HCT116 (cell line): ENCODE results near the gene FAT1. TPM values are rescaled to one million over a fixed set of nuclear protein-coding genes. Genes with fewer than 3 reads are reported as not detected.

Experiments used
- ATAC-seq: fragments of 200-7000 bp; cut with Tn5 transposase; 2 replicates; pipeline ENCODE4 v1.9.1; 2020; ENCODE audit warnings: mild to moderate bottlenecking, moderate library complexity
- BruUV-seq: library from RNA; stranded (reverse); fragments of 400-500 nt; replicated peaks from 2 replicates; lab custom pipeline; 2021; lab: Mats Ljungman, UMichigan
- CTCF ChIA-PET: fragments of 300-600 bp; sonication (Branson Sonifier 250); formaldehyde crosslinking; loops from one replicate; lab custom pipeline; 2021; ENCODE audit warnings: antibody characterized with exemption; lab: Charles Lee
- POLR2A ChIA-PET: fragments of 300-600, 350-600 bp; sonication (Branson Sonifier 250); formaldehyde crosslinking; loops from one replicate; lab custom pipeline; 2021; ENCODE audit warnings: antibody characterized with exemption; lab: Charles Lee
- RAD21 ChIA-PET, 2 experiments: fragments of 300-600 bp; sonication (Branson Sonifier 250); formaldehyde crosslinking; loops; one replicate each; lab custom pipeline; 2023; ENCODE audit warnings: low total read pairs in 2 of 2; ENCODE audit not compliant: uncharacterized antibody in 2 of 2, unreplicated experiment in 2 of 2, low non-redundant PET in 1 of 2; lab: Charles Lee
- DNase-seq: peaks from one replicate; pipeline ENCODE4 v3.0.0-alpha.2; 2010; ENCODE audit warnings: low read depth, low spot score
- H2AFZ ChIP-seq: fragments of 200-600 bp; shearing (Covaris generic), sonication (generic); 2 replicates; pipeline ENCODE4 v1.6.1; 2017; ENCODE audit warnings: low read depth, mixed run types, mixed read lengths, antibody characterized with exemption, low read length; ENCODE audit not compliant: poor library complexity, severe bottlenecking
- H3K27ac ChIP-seq: 2 replicates; pipeline ENCODE4 v1.5.1; 2012; ENCODE audit warnings: low read depth, low read length
- H3K27me3 ChIP-seq: fragments of 200-600 bp; sonication (generic); 2 replicates; pipeline ENCODE4 v1.6.1; 2016; ENCODE audit warnings: mixed run types, low read length, mixed read lengths; ENCODE audit not compliant: insufficient read depth
- H3K36me3 ChIP-seq, 2 experiments: fragments of 200-500 bp in 1 of 2; fragments of 200-600 bp in 1 of 2; sonication (Bioruptor generic) in 1 of 2; sonication (generic) in 1 of 2; 2 replicates each; pipeline versions ENCODE4 v1.5.1 to v1.6.1; 2014 to 2016; ENCODE audit warnings: low read length in 2 of 2, inconsistent platforms in 1 of 2, mixed read lengths in 1 of 2, mixed run types in 1 of 2; ENCODE audit not compliant: insufficient read depth in 2 of 2, control insufficient read depth in 1 of 2
- H3K4me1 ChIP-seq, 2 experiments: fragments of 200-600 bp in 1 of 2; sonication (generic) in 1 of 2; 2 replicates each; pipeline versions ENCODE4 v1.5.1 to v1.6.1; 2012 to 2017; ENCODE audit warnings: low read length in 2 of 2, inconsistent platforms in 1 of 2, mild to moderate bottlenecking in 1 of 2, mixed read lengths in 1 of 2, mixed run types in 1 of 2, moderate library complexity in 1 of 2; ENCODE audit not compliant: insufficient read depth in 2 of 2, control insufficient read depth in 1 of 2
- H3K4me2 ChIP-seq: fragments of 200-600 bp; sonication (generic); 2 replicates; pipeline ENCODE4 v1.6.1; 2017; ENCODE audit warnings: mixed run types, low read length, mixed read lengths
- H3K4me3 ChIP-seq, 2 experiments: fragments of 200-600 bp in 1 of 2; sonication (generic) in 1 of 2; replicated peaks in 1 of 2; 2 replicates each; pipeline ENCODE4 v1.5.1; 2011 to 2016; ENCODE audit warnings: low read length in 2 of 2, control low read depth in 1 of 2, low read depth in 1 of 2, mild to moderate bottlenecking in 1 of 2, mixed read lengths in 1 of 2, mixed run types in 1 of 2
- H3K79me2 ChIP-seq: fragments of 200-600 bp; sonication (generic); 2 replicates; pipeline ENCODE4 v1.6.1; 2017; ENCODE audit warnings: mild to moderate bottlenecking, mixed run types, low read length, moderate library complexity, mixed read lengths; ENCODE audit not compliant: insufficient read depth
- H3K9ac ChIP-seq: fragments of 200-600 bp; sonication (generic); 2 replicates; pipeline ENCODE4 v1.6.1; 2016; ENCODE audit warnings: low read length, mixed read lengths
- H3K9me2 ChIP-seq: fragments of 200-600 bp; sonication (generic), shearing (Covaris generic); 2 replicates; pipeline ENCODE4 v1.6.1; 2017; ENCODE audit warnings: mixed run types, mild to moderate bottlenecking, moderate library complexity; ENCODE audit not compliant: insufficient read depth
- H3K9me3 ChIP-seq, 2 experiments: fragments of 200-500 bp in 1 of 2; fragments of 200-600 bp in 1 of 2; sonication (Bioruptor generic) in 1 of 2; sonication (generic) in 1 of 2; 2 replicates each; pipeline ENCODE4 v1.6.1; 2014 to 2017; ENCODE audit warnings: low read length in 2 of 2, mixed read lengths in 2 of 2, inconsistent platforms in 1 of 2, low read depth in 1 of 2, mild to moderate bottlenecking in 1 of 2, mixed run types in 1 of 2, moderate library complexity in 1 of 2; ENCODE audit not compliant: control insufficient read depth in 1 of 2, insufficient read depth in 1 of 2
- H4K20me1 ChIP-seq: fragments of 200-600 bp; sonication (generic), shearing (Covaris generic); 2 replicates; pipeline ENCODE4 v1.6.1; 2017; ENCODE audit warnings: mixed run types, mild to moderate bottlenecking, moderate library complexity; ENCODE audit not compliant: insufficient read depth
- CBX3 ChIP-seq: IDR thresholded peaks from 2 replicates; pipeline ENCODE4 v1.6.1; 2012; ENCODE audit warnings: low read depth
- ELF1 ChIP-seq: IDR thresholded peaks from 2 replicates; pipeline ENCODE4 v1.6.1; 2012; ENCODE audit warnings: low read depth, borderline replicate concordance
- JUND ChIP-seq: IDR thresholded peaks from 2 replicates; pipeline ENCODE4 v1.6.1; 2012
- POLR2AphosphoS5 ChIP-seq: IDR thresholded peaks from 2 replicates; pipeline ENCODE4 v1.6.1; 2011; ENCODE audit warnings: mild to moderate bottlenecking, low read depth, low read length, moderate library complexity
- ZFX ChIP-seq: fragments of 450-650 bp; IDR thresholded peaks from 2 replicates; pipeline ENCODE4 v1.6.1; 2017
- intact Hi-C: fragments of 100-400 bp; cut with micrococcal nuclease; formaldehyde crosslinking; loops from 2 replicates; pipeline ENCODE4 v1.10.0; 2022
- total RNA-seq: library from RNA; stranded (reverse); gene quantifications from one replicate; pipeline ENCODE4 v1.2.1, GENCODE V29; 2021; ENCODE audit not compliant: unreplicated experiment
- TF ChIP-seq, protein P1 (sequence below): IDR thresholded peaks from 2 replicates; pipeline ENCODE4 v1.6.1; 2012; ENCODE audit warnings: low read depth
- TF ChIP-seq, protein P2 (sequence below): IDR thresholded peaks from 2 replicates; pipeline ENCODE4 v1.6.1; 2012

The FAT1 gene
- total RNA-seq, 1 experiment from 2014 or later = 676 TPM

DNA sequence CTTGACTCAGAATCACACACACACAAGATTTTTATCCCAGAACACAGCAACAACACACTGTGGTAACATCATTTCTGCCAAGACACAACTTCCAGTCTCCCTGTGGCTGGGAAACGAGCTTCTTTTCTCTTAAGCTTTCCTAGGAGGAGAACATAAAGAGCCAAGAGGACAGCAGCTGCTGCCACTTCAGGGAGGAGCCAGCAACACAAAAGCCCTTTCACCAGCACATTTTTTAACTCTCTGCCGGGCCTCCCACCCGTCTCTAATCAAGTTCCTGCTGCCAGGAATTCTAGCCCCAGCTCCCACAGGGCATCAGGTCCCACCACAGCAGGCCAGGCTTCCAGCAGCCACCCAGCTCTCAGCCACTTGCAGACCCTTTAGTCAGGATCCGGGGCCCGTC is 22.4 kb downstream of the FAT1 start:
- H3K36me3 ChIP-seq = peaks cover 36 to 87% of the 10 kb centered on the region in 2 experiments

DNA sequence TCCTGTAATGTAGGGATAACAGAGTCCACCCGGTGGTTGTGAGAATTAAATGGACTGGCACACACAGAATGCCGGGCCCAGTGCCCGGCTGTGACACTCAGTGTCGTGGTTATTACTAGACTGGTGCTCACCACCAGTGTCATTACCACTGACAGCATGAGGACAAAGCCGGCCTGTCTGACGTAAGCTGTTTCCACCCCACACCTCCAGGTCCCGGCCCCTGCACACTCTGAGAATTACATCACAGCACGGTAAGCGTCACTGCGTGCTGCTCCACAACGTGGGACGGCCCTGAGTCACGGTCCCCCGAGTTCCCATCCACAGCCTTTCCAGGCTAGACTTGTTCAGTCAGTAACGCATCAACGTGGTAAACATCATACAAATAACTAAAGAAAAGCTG is 22.9 kb downstream of the FAT1 start:
- no peaks in the 10 kb centered on the region for H3K9me2 ChIP-seq
- H3K4me2 ChIP-seq = no peak overlapping the region
- DNase-seq (no peak), ATAC-seq (peak; percentile 20)
- H4K20me1 ChIP-seq = peaks cover 93% of the 10 kb centered on the region
- no peak overlapping the region for H3K4me3 ChIP-seq
- H3K27ac ChIP-seq = no peak overlapping the region
- BruUV-seq = no TSS peak
- ChIA-PET RAD21 (no interaction called here), CTCF (no interaction called here), POLR2A (interaction anchor here (1.2 kb wide), 1 partner anchor 9 kb away, joined by 3 read pairs; no protein-coding TSS in a partner anchor)
- no peak overlapping the region for H3K9ac ChIP-seq
- no peaks in the 10 kb centered on the region for H3K27me3 ChIP-seq
- no peak overlapping the region for H2AFZ ChIP-seq
- H3K4me1 ChIP-seq = peaks cover 30 to 81% of the 10 kb centered on the region in 2 experiments; a peak in 3 of 4 replicates
- H3K9me3 ChIP-seq = no peaks in the 10 kb centered on the region
- intact Hi-C loops = no loop called here
- H3K36me3 ChIP-seq = peaks cover 31 to 84% of the 10 kb centered on the region in 2 experiments
- H3K79me2 ChIP-seq = peaks cover 100% of the 10 kb centered on the region
- TF ChIP-seq, protein P1, sequence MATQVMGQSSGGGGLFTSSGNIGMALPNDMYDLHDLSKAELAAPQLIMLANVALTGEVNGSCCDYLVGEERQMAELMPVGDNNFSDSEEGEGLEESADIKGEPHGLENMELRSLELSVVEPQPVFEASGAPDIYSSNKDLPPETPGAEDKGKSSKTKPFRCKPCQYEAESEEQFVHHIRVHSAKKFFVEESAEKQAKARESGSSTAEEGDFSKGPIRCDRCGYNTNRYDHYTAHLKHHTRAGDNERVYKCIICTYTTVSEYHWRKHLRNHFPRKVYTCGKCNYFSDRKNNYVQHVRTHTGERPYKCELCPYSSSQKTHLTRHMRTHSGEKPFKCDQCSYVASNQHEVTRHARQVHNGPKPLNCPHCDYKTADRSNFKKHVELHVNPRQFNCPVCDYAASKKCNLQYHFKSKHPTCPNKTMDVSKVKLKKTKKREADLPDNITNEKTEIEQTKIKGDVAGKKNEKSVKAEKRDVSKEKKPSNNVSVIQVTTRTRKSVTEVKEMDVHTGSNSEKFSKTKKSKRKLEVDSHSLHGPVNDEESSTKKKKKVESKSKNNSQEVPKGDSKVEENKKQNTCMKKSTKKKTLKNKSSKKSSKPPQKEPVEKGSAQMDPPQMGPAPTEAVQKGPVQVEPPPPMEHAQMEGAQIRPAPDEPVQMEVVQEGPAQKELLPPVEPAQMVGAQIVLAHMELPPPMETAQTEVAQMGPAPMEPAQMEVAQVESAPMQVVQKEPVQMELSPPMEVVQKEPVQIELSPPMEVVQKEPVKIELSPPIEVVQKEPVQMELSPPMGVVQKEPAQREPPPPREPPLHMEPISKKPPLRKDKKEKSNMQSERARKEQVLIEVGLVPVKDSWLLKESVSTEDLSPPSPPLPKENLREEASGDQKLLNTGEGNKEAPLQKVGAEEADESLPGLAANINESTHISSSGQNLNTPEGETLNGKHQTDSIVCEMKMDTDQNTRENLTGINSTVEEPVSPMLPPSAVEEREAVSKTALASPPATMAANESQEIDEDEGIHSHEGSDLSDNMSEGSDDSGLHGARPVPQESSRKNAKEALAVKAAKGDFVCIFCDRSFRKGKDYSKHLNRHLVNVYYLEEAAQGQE = no peak
- TF ChIP-seq CBX3 = no peak
- no peak for TF ChIP-seq ZFX
- no peak for TF ChIP-seq JUND
- TF ChIP-seq, all 23 proteins: peak for 0

More for the DNA sequence above, 22.4 kb downstream of the FAT1 start:
- ChIA-PET CTCF (no interaction called here), RAD21 (no interaction called here), POLR2A (no interaction called here)
- ATAC-seq (no peak), DNase-seq (no peak)
- H3K4me1 ChIP-seq = peaks cover 26 to 76% of the 10 kb centered on the region in 2 experiments; a peak in 3 of 4 replicates
- H3K4me3 ChIP-seq = no peak overlapping the region
- H3K9me3 ChIP-seq = no peaks in the 10 kb centered on the region
- H3K9ac ChIP-seq = no peak overlapping the region
- intact Hi-C loops = no loop called here
- no TSS peak for BruUV-seq
- H3K27ac ChIP-seq = no peak overlapping the region; the same call in 1 of the 2 replicates
- no peaks in the 10 kb centered on the region for H3K9me2 ChIP-seq
- TF ChIP-seq CBX3 (no peak), ZFX (no peak), POLR2AphosphoS5 (no peak; the same call in 1 of the 2 replicates), ELF1 (no peak)
- TF ChIP-seq, protein P2, sequence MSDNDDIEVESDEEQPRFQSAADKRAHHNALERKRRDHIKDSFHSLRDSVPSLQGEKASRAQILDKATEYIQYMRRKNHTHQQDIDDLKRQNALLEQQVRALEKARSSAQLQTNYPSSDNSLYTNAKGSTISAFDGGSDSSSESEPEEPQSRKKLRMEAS = no peak
- H3K79me2 ChIP-seq = peaks cover 100% of the 10 kb centered on the region
- no peak overlapping the region for H2AFZ ChIP-seq
- peaks cover 93% of the 10 kb centered on the region for H4K20me1 ChIP-seq
- no peaks in the 10 kb centered on the region for H3K27me3 ChIP-seq
- H3K4me2 ChIP-seq = no peak overlapping the region
